Stomach smooth muscle (tissue), 2 donors: Measurements from ENCODE around the gene NTNG2.

Experiments used
- H3K27ac ChIP-seq: one replicate; pipeline ENCODE4 v1.7.0; 2013; ENCODE audit warnings: mild to moderate bottlenecking, low read length, inconsistent platforms
- H3K27me3 ChIP-seq, 2 donors: one replicate each; pipeline ENCODE4 v1.7.0; 2013; ENCODE audit warnings: low read length in 2 of 2; ENCODE audit not compliant: insufficient read depth in 2 of 2, control insufficient read depth in 1 of 2
- H3K36me3 ChIP-seq, 2 donors: one replicate each; pipeline ENCODE4 v1.7.0; 2013; ENCODE audit warnings: low read length in 2 of 2; ENCODE audit not compliant: control insufficient read depth in 2 of 2, insufficient read depth in 2 of 2
- H3K4me1 ChIP-seq: one replicate; pipeline ENCODE4 v1.7.0; 2013; ENCODE audit warnings: low read length; ENCODE audit not compliant: control insufficient read depth, insufficient read depth
- H3K4me3 ChIP-seq, 2 donors: one replicate each; pipeline ENCODE4 v1.7.0; 2013; ENCODE audit warnings: low read length in 2 of 2
- H3K9ac ChIP-seq, 2 donors: one replicate each; pipeline ENCODE4 v1.7.0; 2013; ENCODE audit warnings: low read length in 2 of 2, mild to moderate bottlenecking in 1 of 2
- H3K9me3 ChIP-seq, 2 donors: one replicate each; pipeline ENCODE4 v1.7.0; 2013; ENCODE audit warnings: low read length in 2 of 2; ENCODE audit not compliant: control insufficient read depth in 2 of 2
- donor health status: healthy.
- donor health status: Pancreatic carcinoma.

The NTNG2 gene

DNA sequence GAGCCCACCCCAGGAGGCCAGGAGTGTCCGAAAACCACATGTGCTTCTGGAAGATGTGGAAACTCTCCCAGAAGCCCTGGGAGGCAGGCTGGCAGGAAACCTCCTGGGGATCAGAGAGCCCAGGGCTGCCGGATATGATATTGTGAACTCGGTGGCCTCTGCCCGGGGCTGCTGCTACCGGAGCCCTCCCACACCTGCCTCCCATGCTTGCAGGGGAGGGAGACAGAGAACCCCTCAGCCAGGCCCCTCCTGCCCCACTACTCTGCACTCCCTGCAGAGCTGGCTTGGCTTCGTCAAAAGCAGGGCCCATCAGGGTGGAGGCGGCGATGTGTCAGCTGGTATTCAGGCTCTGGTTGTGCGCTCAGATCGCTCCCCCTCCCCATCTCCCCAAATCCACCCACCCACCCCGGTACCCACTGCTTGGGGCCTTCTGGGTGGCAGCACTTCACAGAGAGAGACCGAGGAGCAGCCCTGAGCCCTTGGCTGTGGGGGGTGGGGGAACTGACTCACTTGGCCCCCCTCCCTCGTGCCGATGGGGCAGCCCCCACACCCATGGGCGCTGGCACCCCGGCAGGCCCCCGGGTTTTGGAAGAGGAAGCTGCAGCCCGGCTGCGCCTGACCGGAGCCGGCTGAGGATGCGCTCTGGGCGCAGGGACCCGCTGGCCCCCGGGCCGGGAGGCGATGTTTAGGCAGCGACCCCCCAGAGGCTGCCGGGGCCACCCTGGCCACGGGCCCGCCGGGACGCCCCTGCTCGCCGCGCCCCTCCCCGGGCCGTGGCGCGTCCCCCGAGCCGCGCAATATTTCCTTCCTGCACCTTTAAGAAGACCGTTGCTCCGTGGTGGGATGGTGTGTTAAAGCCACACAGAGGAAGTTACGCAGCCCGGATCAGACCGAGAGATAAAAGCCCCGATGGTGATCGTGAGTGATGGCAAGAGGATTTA lies 786 bp upstream of the NTNG2 start:
- Histone ChIP-seq H3K27me3 (peaks cover 41 to 55% of the 10 kb centered on the region in 2 donors), H3K4me1 (peaks cover 30% of the 10 kb centered on the region), H3K36me3 (no peaks in the 10 kb centered on the region), H3K9ac (peak overlapping the region in 1 of 2 donors; percentile 28), H3K27ac (no peak overlapping the region), H3K9me3 (no peaks in the 10 kb centered on the region), H3K4me3 (peak overlapping the region; percentile 57 to 73)

DNA sequence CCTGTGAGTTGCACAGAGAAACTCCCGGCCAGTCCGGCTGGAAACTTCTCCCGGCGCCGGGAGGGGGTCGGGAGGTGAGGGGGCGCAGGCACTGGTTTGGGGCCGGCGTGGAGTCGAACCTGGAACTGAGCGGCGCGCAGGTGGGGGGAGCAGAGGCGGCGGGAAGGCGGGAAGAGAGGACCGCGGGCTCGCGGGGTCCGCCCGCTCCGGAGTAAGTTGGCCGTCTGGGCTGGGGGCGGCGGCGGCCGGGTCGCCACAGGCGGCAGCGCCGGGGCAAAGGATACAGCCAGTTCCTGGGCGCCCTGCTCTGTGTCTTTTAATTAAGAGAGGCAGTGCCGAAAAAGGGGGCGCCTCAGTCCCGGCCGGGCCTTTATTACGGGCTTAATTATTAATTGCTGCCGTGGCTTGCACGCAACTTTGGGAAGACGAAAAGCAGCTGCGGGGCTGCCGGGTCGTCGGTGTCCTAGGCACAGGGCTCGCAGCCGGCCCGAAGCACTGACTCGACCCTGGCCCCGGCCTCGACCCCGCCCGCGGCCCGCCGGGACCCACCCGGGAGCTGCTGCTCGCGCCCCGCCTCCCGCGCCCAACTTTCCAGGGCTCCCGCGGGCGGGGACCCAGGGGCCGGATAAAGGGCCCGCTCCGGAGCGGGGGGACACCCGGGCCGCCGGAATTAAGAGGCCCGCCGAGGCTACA lies 1.1 kb downstream of the NTNG2 start:
- no peaks in the 10 kb centered on the region for H3K9me3 ChIP-seq
- H3K4me3 ChIP-seq = peak overlapping the region; percentile 65 to 73
- H3K36me3 ChIP-seq = no peaks in the 10 kb centered on the region
- peak overlapping the region in 1 of 2 donors; percentile 22 for H3K9ac ChIP-seq
- H3K27ac ChIP-seq = no peak overlapping the region
- H3K4me1 ChIP-seq = peaks cover 30% of the 10 kb centered on the region
- peaks cover 50% of the 10 kb centered on the region in 2 donors for H3K27me3 ChIP-seq

- peaks cover 50 to 52% of the 10 kb centered on the region in 2 donors for H3K27me3 ChIP-seq
- H3K4me3 ChIP-seq = peak overlapping the region; percentile 65 to 73
- no peaks in the 10 kb centered on the region for H3K9me3 ChIP-seq
- H3K9ac ChIP-seq = no peak overlapping the region
- H3K4me1 ChIP-seq = peaks cover 30% of the 10 kb centered on the region
- no peaks in the 10 kb centered on the region for H3K36me3 ChIP-seq
- no peak overlapping the region for H3K27ac ChIP-seq
These were observed 1.6 kb downstream of the NTNG2 start for GRCh38 chr9:132163457-132163875.

DNA sequence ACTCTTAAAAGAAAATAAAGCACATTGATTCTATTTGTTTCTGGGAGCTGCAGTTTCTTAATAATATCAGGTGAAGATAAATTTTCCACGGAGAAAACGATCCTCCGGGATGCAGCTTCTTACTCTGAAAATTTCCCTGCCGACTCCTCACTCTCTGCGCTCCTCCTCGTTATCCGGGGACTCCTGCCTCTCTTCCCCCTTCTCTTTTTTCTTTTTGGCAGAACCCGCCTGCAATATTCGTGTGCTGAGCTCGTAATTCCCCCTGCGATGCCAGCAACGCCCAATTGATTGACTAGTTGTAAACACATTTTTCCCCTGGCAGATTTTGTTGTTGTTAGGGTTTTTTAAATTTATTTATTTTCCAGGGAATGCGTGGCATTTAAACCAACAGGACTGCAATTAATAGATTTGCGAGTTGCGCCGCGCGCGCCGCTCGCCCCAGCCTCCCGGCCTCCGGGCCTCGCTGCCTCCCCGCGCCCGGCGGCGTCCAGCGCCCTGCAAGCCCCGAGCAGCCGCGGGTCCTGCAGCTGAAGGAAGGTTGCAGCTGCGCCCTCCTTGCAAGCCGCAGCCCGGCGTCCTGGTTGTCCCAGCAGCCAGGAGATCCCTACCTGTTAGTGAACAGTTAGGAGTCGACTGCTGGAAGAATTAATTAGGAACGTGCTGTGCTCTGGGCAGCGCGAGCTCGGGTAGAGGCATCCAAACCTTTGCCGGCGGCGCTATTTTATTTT lies 2.2 kb downstream of the NTNG2 start:
- no peaks in the 10 kb centered on the region for H3K9me3 ChIP-seq
- H3K27me3 ChIP-seq = peaks cover 53 to 55% of the 10 kb centered on the region in 2 donors
- peaks cover 30% of the 10 kb centered on the region for H3K4me1 ChIP-seq
- no peak overlapping the region for H3K27ac ChIP-seq
- H3K36me3 ChIP-seq = no peaks in the 10 kb centered on the region
- no peak overlapping the region for H3K9ac ChIP-seq
- H3K4me3 ChIP-seq = no peak overlapping the region

DNA sequence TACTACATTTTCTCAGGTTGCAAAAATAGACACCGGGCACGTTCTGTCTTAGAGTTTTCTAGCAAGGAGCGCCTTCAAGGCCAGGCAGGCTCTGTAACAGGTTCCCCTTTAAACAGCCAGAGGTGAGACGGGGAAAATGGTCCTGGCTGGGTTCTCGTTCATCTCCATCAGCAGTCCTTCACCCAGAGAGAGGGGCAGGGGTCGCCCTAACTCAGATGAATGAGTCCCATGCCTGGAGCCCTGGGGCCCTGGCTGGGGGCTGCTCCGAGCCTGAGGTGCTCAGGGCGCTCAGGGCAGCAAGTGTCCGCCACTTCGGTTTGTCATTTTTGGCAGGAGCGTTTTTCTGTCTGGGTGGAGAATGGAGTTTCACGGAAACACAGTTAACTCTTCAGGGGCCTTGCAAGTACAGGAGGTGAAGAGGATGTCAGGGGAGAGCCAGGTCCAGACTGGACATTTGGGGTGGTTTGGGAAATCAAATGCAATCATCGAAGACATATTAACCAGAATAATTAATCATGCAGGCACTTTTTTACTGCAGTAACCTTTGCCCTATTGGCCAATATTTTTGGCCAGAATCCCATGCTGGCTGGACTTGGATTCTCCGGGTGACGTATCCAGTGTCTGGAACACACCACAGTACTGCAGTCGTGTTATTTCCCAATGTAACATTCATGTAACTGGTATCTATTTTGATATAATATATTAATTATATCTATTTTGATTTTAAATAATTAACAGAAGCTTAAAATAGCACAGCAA lies 2.9 kb downstream of the NTNG2 start:
- Histone ChIP-seq H3K9me3 (no peaks in the 10 kb centered on the region), H3K27ac (no peak overlapping the region), H3K9ac (no peak overlapping the region), H3K36me3 (no peaks in the 10 kb centered on the region), H3K4me3 (no peak overlapping the region), H3K4me1 (peaks cover 30% of the 10 kb centered on the region), H3K27me3 (peaks cover 50 to 56% of the 10 kb centered on the region in 2 donors)

DNA sequence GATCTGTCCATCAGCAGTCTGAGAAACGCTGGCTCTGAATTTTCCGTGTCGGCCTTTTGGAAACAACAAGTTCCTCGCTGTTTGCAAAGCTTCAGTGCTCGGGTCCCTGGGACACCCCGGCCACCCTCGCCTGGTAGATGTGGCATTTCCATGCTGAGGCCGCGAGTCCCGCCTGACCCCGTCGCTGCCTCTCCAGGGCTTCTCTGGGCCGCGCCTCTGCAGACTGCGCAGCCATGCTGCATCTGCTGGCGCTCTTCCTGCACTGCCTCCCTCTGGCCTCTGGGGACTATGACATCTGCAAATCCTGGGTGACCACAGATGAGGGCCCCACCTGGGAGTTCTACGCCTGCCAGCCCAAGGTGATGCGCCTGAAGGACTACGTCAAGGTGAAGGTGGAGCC lies 4.7 kb downstream of the NTNG2 start:
- no peak overlapping the region for H3K4me3 ChIP-seq
- peaks cover 39 to 48% of the 10 kb centered on the region in 2 donors for H3K27me3 ChIP-seq
- H3K27ac ChIP-seq = no peak overlapping the region

GRCh38 chr9:132167192-132167591 lies 5.3 kb downstream of the NTNG2 start:
- H3K4me1 ChIP-seq = peaks cover 21% of the 10 kb centered on the region
- no peak overlapping the region for H3K27ac ChIP-seq
- H3K9me3 ChIP-seq = no peaks in the 10 kb centered on the region
- H3K9ac ChIP-seq = no peak overlapping the region
- H3K4me3 ChIP-seq = no peak overlapping the region
- peaks cover 35 to 48% of the 10 kb centered on the region in 2 donors for H3K27me3 ChIP-seq
- H3K36me3 ChIP-seq = no peaks in the 10 kb centered on the region

More for the DNA sequence above, 4.7 kb downstream of the NTNG2 start:
- no peaks in the 10 kb centered on the region for H3K36me3 ChIP-seq
- H3K4me1 ChIP-seq = peaks cover 24% of the 10 kb centered on the region
- no peak overlapping the region for H3K9ac ChIP-seq
- H3K9me3 ChIP-seq = no peaks in the 10 kb centered on the region

- peaks cover 24 to 48% of the 10 kb centered on the region in 2 donors for H3K27me3 ChIP-seq
These were observed 6.5 kb downstream of the NTNG2 start for GRCh38 chr9:132168347-132168746.

GRCh38 chr9:132168851-132169250 lies 7.0 kb downstream of the NTNG2 start:
- no peak overlapping the region for H3K9ac ChIP-seq
- peaks cover 19 to 45% of the 10 kb centered on the region in 2 donors for H3K27me3 ChIP-seq

More at GRCh38 chr9:132168347-132168746, 6.5 kb downstream of the NTNG2 start:
- no peaks in the 10 kb centered on the region for H3K36me3 ChIP-seq
- H3K4me3 ChIP-seq = no peak overlapping the region
- no peak overlapping the region for H3K27ac ChIP-seq
- H3K4me1 ChIP-seq = peaks cover 9% of the 10 kb centered on the region
- no peaks in the 10 kb centered on the region for H3K9me3 ChIP-seq
- no peak overlapping the region for H3K9ac ChIP-seq

More at GRCh38 chr9:132168851-132169250, 7.0 kb downstream of the NTNG2 start:
- Histone ChIP-seq H3K27ac (no peak overlapping the region), H3K36me3 (no peaks in the 10 kb centered on the region), H3K9me3 (no peaks in the 10 kb centered on the region), H3K4me3 (no peak overlapping the region), H3K4me1 (peaks cover 8% of the 10 kb centered on the region)
